ENCODE data around the gene PLA2G4A.
A peak's percentile ranks its signal among the peaks of the same experiment; 100 is the strongest.

Gene PLA2G4A

DNA sequence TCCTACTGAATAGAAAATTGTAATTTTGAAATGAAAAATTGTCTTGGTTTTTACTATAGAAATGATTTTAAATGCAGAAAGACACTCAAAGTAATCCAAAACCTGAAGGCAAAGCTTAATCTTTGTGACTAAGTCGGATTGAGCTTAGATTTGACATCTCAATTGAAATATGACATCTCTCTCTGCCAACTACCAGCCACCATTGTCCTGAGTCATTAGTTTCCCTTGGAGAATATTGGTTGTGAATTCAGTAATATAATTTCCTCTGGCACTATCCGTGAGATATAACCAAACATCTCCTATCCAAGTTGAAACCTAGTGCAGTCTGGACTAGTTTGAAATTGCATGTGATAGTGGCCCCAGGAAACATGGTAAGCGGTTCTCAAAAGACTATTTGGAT, 37.1 kb downstream of the PLA2G4A start:
- peak overlapping the region; percentile 57 for H3K4me2 ChIP-seq (ENCODE audit: low read depth, low read length, poor library complexity, severe bottlenecking)
- H3K9me3 ChIP-seq (ENCODE audit: insufficient read depth, low read depth, low read length): no peaks in the 10 kb centered on the region
- no peaks in the 10 kb centered on the region for H3F3A ChIP-seq (ENCODE audit: low read depth)
- H3K27me3 ChIP-seq (ENCODE audit: insufficient read depth, low read length, poor library complexity, severe bottlenecking): no peaks in the 10 kb centered on the region
- peak overlapping the region; percentile 32; the same call in 1 of the 2 replicates for H2AFZ ChIP-seq (ENCODE audit: low read length)
- no peak for TF ChIP-seq EZH2phosphoT487 (IDR thresholded peaks at IDR 0.05; ENCODE audit: borderline replicate concordance)
- no peak for TF ChIP-seq CTCF (conservative IDR thresholded peaks at IDR 0.05; ENCODE audit: low read length)
- H3K9ac ChIP-seq (ENCODE audit: low read depth, low read length, poor library complexity, severe bottlenecking): no peak overlapping the region
- no peak overlapping the region for H3K4me3 ChIP-seq (ENCODE audit: low read length, poor library complexity, severe bottlenecking)
- no peaks in the 10 kb centered on the region for H3K36me3 ChIP-seq (ENCODE audit: insufficient read depth, low read length)
- H3K4me1 ChIP-seq (ENCODE audit: insufficient read depth, low read length, poor library complexity, severe bottlenecking): no peaks in the 10 kb centered on the region
- no peaks in the 10 kb centered on the region for H3K9me2 ChIP-seq (replicated peaks; ENCODE audit: low read depth, low read length)
- H3K79me2 ChIP-seq (ENCODE audit: insufficient read depth, low read length): no peaks in the 10 kb centered on the region
- H4K20me1 ChIP-seq (ENCODE audit: insufficient read depth, low read length, poor library complexity, severe bottlenecking): no peaks in the 10 kb centered on the region

DNA sequence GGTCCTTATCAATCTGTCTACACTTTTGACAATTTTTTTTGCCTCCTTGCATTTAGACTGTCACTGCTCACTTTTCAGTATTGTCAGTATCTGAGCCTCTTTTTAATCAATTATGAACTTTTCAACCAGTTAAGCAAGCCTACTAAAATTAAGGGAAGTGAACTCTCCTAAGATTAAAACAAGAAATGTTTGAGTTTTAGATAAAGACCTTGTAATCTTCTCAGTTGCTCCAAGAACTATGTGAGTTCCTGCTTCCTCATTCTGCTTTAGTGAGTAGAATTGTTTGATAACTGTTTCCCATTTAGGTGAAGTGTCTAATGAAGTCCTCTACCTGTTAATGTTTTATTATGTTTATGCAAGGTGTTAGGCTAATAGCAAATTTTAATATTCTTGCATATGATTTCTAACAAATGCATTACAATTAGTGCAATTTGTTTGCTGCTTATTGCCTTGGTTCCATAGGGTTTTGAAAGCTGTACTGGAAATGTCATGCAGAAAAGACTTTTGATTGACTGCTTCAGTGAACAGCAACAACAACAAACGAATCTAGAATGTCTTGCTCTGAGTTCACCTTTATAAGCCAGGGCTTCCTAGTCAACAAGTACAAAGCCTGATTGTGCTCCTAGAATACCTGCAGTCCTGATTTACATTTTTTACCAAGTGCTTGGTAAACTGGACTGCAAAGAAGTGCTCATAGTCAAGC, 40.9 kb downstream of the PLA2G4A start:
- Histone ChIP-seq H3K4me2 (ENCODE audit: low read depth, low read length, poor library complexity, severe bottlenecking) (no peak overlapping the region), H3F3A (ENCODE audit: low read depth) (no peaks in the 10 kb centered on the region), H3K9me2 (replicated peaks; ENCODE audit: low read depth, low read length) (no peaks in the 10 kb centered on the region), H3K36me3 (ENCODE audit: insufficient read depth, low read length) (no peaks in the 10 kb centered on the region), H3K9me3 (ENCODE audit: insufficient read depth, low read depth, low read length) (no peaks in the 10 kb centered on the region), H3K9ac (ENCODE audit: low read depth, low read length, poor library complexity, severe bottlenecking) (no peak overlapping the region), H2AFZ (ENCODE audit: low read length) (0 out of 2 replicates have a peak overlapping the region, but pooled peaks have one; percentile 29), H3K27me3 (ENCODE audit: insufficient read depth, low read length, poor library complexity, severe bottlenecking) (no peaks in the 10 kb centered on the region), H3K4me3 (ENCODE audit: low read length, poor library complexity, severe bottlenecking) (no peak overlapping the region), H3K4me1 (ENCODE audit: insufficient read depth, low read length, poor library complexity, severe bottlenecking) (peaks cover 10% of the 10 kb centered on the region), H3K79me2 (ENCODE audit: insufficient read depth, low read length) (no peaks in the 10 kb centered on the region), H4K20me1 (ENCODE audit: insufficient read depth, low read length, poor library complexity, severe bottlenecking) (no peaks in the 10 kb centered on the region)
- no peak for TF ChIP-seq EZH2phosphoT487 (IDR thresholded peaks at IDR 0.05; ENCODE audit: borderline replicate concordance)
- TF ChIP-seq CTCF (conservative IDR thresholded peaks at IDR 0.05; ENCODE audit: low read length): no peak

DNA sequence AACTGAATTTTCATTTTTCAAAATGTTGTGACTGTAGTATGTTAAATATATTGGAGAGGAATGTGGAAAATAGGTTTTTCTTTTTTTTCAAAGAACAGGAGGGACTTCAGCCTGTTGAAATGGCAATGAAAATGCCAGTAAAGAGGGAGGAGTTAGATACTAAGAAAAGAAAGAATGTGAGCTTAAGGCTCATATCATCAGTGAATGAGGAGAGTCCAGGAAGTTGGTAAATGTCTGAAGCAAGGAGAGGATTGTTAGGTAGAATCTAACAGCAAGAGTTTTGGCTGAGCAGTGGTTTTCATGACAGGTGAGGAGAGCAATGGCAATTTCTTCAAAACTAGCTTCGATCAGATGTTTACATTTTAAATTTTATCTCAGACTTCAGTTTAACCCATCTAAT, 43.0 kb downstream of the PLA2G4A start:
- Histone ChIP-seq H3F3A (ENCODE audit: low read depth) (no peaks in the 10 kb centered on the region), H3K79me2 (ENCODE audit: insufficient read depth, low read length) (no peaks in the 10 kb centered on the region), H3K4me2 (ENCODE audit: low read depth, low read length, poor library complexity, severe bottlenecking) (no peak overlapping the region), H2AFZ (ENCODE audit: low read length) (no peak overlapping the region), H3K9me3 (ENCODE audit: insufficient read depth, low read depth, low read length) (no peaks in the 10 kb centered on the region), H3K27me3 (ENCODE audit: insufficient read depth, low read length, poor library complexity, severe bottlenecking) (no peaks in the 10 kb centered on the region), H3K4me1 (ENCODE audit: insufficient read depth, low read length, poor library complexity, severe bottlenecking) (peaks cover 10% of the 10 kb centered on the region), H4K20me1 (ENCODE audit: insufficient read depth, low read length, poor library complexity, severe bottlenecking) (no peaks in the 10 kb centered on the region), H3K9me2 (replicated peaks; ENCODE audit: low read depth, low read length) (no peaks in the 10 kb centered on the region), H3K4me3 (ENCODE audit: low read length, poor library complexity, severe bottlenecking) (no peak overlapping the region), H3K36me3 (ENCODE audit: insufficient read depth, low read length) (no peaks in the 10 kb centered on the region), H3K9ac (ENCODE audit: low read depth, low read length, poor library complexity, severe bottlenecking) (no peak overlapping the region)
- no peak for TF ChIP-seq CTCF (conservative IDR thresholded peaks at IDR 0.05; ENCODE audit: low read length)
- no peak for TF ChIP-seq EZH2phosphoT487 (IDR thresholded peaks at IDR 0.05; ENCODE audit: borderline replicate concordance)

All from Loucy (cell line).